ENCODE data around the gene BTBD9. TPM values are rescaled to one million over a fixed set of nuclear protein-coding genes. Genes with fewer than 3 reads are reported as not detected.

Gene BTBD9
- total and polyA plus RNA-seq, 2 of the 13 experiments (the other 11 are each of a cell fraction or from before 2014, with no cell fraction given): 1.2 to 3.0 TPM

- no peak for ATAC-seq
- H3K27me3 ChIP-seq (ENCODE audit: control insufficient read depth in 1 of 2, insufficient read depth in 2 of 2, low read length in 2 of 2): no peaks in the 10 kb centered on the region; a peak in 1 of 5 replicates
- TF ChIP-seq ZSCAN31 (CRISPR knock-in tag; IDR thresholded peaks at IDR 0.05; ENCODE audit: low read depth) (no peak), RARG (CRISPR knock-in tag; IDR thresholded peaks at IDR 0.05; ENCODE audit: low read depth) (no peak)
- no peaks in the 10 kb centered on the region for H3K79me2 ChIP-seq (ENCODE audit: insufficient read depth, low read length)
- in situ Hi-C loops (cut with HindIII; ENCODE audit: extremely low pct_ligation_motif_present, low pct_unique_long_range_greater_than_20kb): no loop called here
- 61% methylated on average over 18 of the region's 18 CpGs for WGBS (ENCODE audit: low lambda C conversion rate)
- intact Hi-C loops (cut with micrococcal nuclease; ENCODE audit: unreplicated experiment): no loop called here
- H2AFZ ChIP-seq (ENCODE audit: low read length): no peak overlapping the region
- no peaks in the 10 kb centered on the region for H3K9me3 ChIP-seq (ENCODE audit: low read length)
- no peaks in the 10 kb centered on the region for H3K36me3 ChIP-seq (replicated peaks in 1 of 2; ENCODE audit: control insufficient read depth in 1 of 2, insufficient read depth in 2 of 2, low read length in 2 of 2)
- no peak for FAIRE-seq
- POLR2A ChIA-PET: no interaction called here
- no peaks in the 10 kb centered on the region for H4K20me1 ChIP-seq (ENCODE audit: insufficient read depth, low read length)
- no peak for DNase-seq (ENCODE audit: low spot score)
- CTCF ChIA-PET (ENCODE audit: low intra/inter-chr PET ratio, low total read pairs): no interaction called here
- no peak overlapping the region for H3K9ac ChIP-seq (ENCODE audit: insufficient read depth, low read depth, low read length)
- no TSS peak for BruUV-seq (replicated peaks)
- no peak overlapping the region for H3K27ac ChIP-seq (ENCODE audit: extremely low read length, insufficient read depth, low read length)
- peaks cover 15% of the 10 kb centered on the region for H3K4me1 ChIP-seq (ENCODE audit: insufficient read depth, low read length)
- H3K4me3 ChIP-seq (replicated peaks in 1 of 3; ENCODE audit: insufficient read depth in 1 of 3, low read depth in 2 of 3, low read length in 3 of 3): no peak overlapping the region
- no peak overlapping the region for H3K4me2 ChIP-seq (ENCODE audit: low read depth, low read length)
These were observed 430.1 kb downstream of the BTBD9 start for GRCh38 chr6:38209371-38210260.

GRCh38 chr6:38208028-38208427 lies 431.7 kb downstream of the BTBD9 start:
- no peaks in the 10 kb centered on the region for H3K79me2 ChIP-seq (ENCODE audit: insufficient read depth, low read length)
- intact Hi-C loops (cut with micrococcal nuclease; ENCODE audit: unreplicated experiment): no loop called here
- in situ Hi-C loops (cut with HindIII; ENCODE audit: extremely low pct_ligation_motif_present, low pct_unique_long_range_greater_than_20kb): no loop called here
- no peak overlapping the region for H3K4me2 ChIP-seq (ENCODE audit: low read depth, low read length)
- H3K27me3 ChIP-seq (ENCODE audit: control insufficient read depth in 1 of 2, insufficient read depth in 2 of 2, low read length in 2 of 2): no peaks in the 10 kb centered on the region; a peak in 1 of 5 replicates
- no peak overlapping the region for H3K27ac ChIP-seq (ENCODE audit: extremely low read length, insufficient read depth, low read length)
- H3K4me1 ChIP-seq (ENCODE audit: insufficient read depth, low read length): peaks cover 9% of the 10 kb centered on the region
- no peaks in the 10 kb centered on the region for H4K20me1 ChIP-seq (ENCODE audit: insufficient read depth, low read length)
- ATAC-seq: no peak
- no peak overlapping the region for H3K9ac ChIP-seq (ENCODE audit: insufficient read depth, low read depth, low read length)
- WGBS (ENCODE audit: low lambda C conversion rate): 53% methylated on average over 8 of the region's 8 CpGs
- BruUV-seq (replicated peaks): no TSS peak
- H3K4me3 ChIP-seq (replicated peaks in 1 of 3; ENCODE audit: insufficient read depth in 1 of 3, low read depth in 2 of 3, low read length in 3 of 3): no peak overlapping the region
- ChIA-PET POLR2A (no interaction called here), CTCF (ENCODE audit: low intra/inter-chr PET ratio, low total read pairs) (no interaction called here)
- no peaks in the 10 kb centered on the region for H3K36me3 ChIP-seq (replicated peaks in 1 of 2; ENCODE audit: control insufficient read depth in 1 of 2, insufficient read depth in 2 of 2, low read length in 2 of 2)
- no peaks in the 10 kb centered on the region for H3K9me3 ChIP-seq (ENCODE audit: low read length)
- no peak for DNase-seq (ENCODE audit: low spot score)
- no peak for FAIRE-seq
- H2AFZ ChIP-seq (ENCODE audit: low read length): no peak overlapping the region
- TF ChIP-seq, protein P1, sequence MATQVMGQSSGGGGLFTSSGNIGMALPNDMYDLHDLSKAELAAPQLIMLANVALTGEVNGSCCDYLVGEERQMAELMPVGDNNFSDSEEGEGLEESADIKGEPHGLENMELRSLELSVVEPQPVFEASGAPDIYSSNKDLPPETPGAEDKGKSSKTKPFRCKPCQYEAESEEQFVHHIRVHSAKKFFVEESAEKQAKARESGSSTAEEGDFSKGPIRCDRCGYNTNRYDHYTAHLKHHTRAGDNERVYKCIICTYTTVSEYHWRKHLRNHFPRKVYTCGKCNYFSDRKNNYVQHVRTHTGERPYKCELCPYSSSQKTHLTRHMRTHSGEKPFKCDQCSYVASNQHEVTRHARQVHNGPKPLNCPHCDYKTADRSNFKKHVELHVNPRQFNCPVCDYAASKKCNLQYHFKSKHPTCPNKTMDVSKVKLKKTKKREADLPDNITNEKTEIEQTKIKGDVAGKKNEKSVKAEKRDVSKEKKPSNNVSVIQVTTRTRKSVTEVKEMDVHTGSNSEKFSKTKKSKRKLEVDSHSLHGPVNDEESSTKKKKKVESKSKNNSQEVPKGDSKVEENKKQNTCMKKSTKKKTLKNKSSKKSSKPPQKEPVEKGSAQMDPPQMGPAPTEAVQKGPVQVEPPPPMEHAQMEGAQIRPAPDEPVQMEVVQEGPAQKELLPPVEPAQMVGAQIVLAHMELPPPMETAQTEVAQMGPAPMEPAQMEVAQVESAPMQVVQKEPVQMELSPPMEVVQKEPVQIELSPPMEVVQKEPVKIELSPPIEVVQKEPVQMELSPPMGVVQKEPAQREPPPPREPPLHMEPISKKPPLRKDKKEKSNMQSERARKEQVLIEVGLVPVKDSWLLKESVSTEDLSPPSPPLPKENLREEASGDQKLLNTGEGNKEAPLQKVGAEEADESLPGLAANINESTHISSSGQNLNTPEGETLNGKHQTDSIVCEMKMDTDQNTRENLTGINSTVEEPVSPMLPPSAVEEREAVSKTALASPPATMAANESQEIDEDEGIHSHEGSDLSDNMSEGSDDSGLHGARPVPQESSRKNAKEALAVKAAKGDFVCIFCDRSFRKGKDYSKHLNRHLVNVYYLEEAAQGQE (IDR thresholded peaks at IDR 0.05; ENCODE audit: borderline replicate concordance in 1 of 2, low read depth in 1 of 2, low read length in 2 of 2): no peak
- TF ChIP-seq ZNF883 (CRISPR knock-in tag; IDR thresholded peaks at IDR 0.05; ENCODE audit: not compliant biosample characterization): no peak
- TF ChIP-seq ZNF34 (CRISPR knock-in tag; IDR thresholded peaks at IDR 0.05; ENCODE audit: borderline replicate concordance): no peak
- no peak for TF ChIP-seq TGIF2 (CRISPR knock-in tag; IDR thresholded peaks at IDR 0.05)
- no peak for TF ChIP-seq ZNF205 (CRISPR knock-in tag; IDR thresholded peaks at IDR 0.05)
- TF ChIP-seq ZNF670 (CRISPR knock-in tag; IDR thresholded peaks at IDR 0.05; ENCODE audit: borderline replicate concordance): no peak
- TF ChIP-seq E2F2 (CRISPR knock-in tag; IDR thresholded peaks at IDR 0.05; ENCODE audit: borderline replicate concordance): no peak
- no peak for TF ChIP-seq POGK (CRISPR knock-in tag; conservative IDR thresholded peaks at IDR 0.05)
